ENCODE data around the gene ZDHHC7.
"Not testable (repeated sequence)": the region's sequence is repeated elsewhere in the genome, so short reads cannot be mapped to it uniquely, and the experiment has no call there.

The ZDHHC7 gene

GRCh38 chr16:85042167-85042526 lies 30.8 kb upstream of the ZDHHC7 start:
- DNase-seq, result no peak

DNA sequence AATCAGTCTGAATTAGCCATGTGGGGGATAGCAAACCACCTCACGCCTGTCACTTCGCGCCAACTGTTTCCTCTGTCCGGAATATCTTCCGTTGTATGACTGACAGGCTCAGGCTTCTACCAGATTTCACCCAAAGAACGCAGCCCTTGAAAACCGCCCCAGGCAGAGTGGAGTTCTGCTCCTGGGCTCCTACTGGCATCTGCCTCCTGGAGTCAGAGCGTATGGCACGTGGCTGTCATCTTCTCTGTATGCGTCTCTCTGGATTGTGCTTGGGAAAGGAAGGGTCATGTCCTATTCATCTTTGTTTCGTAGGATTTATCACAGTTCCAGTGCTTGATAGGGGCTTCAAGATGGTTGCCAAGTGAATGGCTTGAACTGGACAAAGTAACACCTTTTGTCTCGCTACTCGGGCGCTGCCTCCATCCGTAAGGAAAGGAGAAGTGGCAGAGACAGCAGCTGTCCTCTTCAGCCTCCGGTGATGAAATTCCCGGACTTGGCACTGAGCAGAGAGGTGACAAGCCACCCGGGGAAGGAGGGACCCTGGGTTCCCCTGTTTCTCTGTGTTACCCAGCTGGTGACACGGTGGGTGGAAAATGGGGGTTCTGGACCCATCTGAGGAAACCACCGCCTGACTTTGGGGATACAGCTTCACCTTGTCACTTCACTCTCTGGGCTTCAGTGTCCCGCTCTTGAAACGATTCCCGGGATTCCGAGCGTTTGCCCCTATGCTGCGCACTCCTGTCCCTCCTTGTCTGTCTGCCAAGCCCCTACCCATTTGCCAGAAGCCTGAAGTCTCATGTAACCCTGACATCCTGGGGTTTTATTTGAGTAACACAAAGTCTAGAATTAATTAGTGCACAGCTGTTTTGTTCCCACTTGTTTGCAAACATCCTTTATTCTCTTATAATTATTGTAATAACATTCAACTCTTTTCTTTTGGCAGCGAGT lies 30.2 kb upstream of the ZDHHC7 start:
- no peak for DNase-seq

GRCh38 chr16:85040685-85041084 lies 29.4 kb upstream of the ZDHHC7 start:
- DNase-seq, result no peak

GRCh38 chr16:85037721-85038120 lies 26.4 kb upstream of the ZDHHC7 start:
- DNase-seq, result no peak

DNA sequence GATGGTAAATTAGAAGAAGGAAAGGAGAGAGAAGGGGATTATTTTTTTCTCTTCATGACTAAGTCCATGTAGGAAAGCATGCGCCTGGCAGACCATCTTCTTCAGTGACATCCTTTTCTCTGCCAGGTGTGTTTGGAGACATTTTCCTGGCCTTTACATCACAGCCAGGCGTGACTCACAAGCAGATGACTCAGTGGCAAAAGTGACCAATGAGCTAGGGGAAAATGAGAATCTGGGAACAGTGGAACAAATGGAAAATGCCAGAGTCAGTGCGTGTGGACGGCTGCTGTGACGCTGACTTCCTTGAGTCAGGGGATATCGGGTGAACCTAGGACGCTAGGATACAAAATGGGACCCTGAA lies 25.7 kb upstream of the ZDHHC7 start:
- DNase-seq, result no peak

GRCh38 chr16:85036236-85037049 lies 25.1 kb upstream of the ZDHHC7 start:
- no peak for DNase-seq

DNA sequence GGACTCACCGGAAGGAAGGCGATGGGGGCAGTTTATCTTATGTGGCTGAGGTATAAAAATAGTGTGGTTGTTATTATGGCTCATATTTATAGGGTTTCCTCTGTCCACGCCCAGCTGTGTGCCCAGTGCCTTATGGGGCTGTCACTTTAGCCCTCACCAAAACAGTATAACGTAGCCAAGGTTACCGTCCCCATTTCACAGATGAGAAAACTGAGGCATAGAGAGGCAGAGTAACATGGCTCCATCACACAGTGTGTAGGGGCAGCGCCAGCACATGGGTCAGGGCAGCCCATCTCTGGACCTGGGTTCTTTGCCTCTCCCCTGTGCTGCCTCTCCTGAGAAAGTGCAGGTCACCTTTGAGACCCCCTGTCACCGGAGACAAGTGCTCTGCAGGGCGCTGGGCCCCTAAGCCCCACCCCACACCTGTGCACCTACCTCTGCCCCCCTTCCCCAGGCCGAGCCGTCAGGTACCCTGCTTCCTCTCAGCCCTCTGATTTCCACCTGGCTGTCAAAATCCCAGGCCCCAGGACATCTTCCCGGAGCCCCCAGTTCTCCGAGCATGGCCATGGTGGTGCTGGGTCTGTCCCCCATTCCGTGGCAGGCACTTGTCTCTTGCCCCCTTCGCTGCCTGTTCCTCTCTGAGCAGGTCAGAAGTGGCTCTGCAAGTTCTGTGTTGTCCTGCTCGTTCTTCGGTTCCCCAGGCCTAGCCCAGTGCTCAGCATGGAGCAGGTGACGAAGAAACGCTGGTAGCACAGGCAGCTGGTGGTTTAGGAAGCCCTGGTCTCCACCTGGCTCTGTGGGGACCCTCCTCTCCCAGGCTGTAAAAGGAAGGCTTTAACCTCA lies 23.5 kb upstream of the ZDHHC7 start:
- DNase-seq, result no peak

GRCh38 chr16:85033171-85033570 lies 21.8 kb upstream of the ZDHHC7 start:
- DNase-seq, result no peak

DNA sequence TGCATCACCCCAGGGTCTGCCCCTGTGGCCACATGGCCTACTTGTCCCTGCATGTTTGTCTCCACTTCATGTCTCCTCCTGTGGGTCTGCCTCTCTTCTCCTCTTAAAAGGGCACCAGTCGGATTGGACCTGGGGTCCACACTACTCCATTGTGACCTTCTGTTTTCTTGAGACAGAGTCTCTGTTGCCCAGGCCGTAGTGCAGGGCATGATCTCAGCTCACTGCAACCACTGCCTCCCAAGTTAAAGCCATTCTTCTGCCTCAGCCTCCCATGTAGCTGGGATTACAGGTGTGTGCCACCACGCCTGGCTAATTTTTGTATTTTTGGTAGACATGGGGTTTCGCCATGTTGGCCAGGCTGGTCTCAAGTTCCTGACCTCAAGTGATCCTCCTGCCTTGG lies 20.9 kb upstream of the ZDHHC7 start:
- DNase-seq, result not testable (repeated sequence)

- no peak for DNase-seq
These were observed 20.1 kb upstream of the ZDHHC7 start for GRCh38 chr16:85031451-85031850.

DNA sequence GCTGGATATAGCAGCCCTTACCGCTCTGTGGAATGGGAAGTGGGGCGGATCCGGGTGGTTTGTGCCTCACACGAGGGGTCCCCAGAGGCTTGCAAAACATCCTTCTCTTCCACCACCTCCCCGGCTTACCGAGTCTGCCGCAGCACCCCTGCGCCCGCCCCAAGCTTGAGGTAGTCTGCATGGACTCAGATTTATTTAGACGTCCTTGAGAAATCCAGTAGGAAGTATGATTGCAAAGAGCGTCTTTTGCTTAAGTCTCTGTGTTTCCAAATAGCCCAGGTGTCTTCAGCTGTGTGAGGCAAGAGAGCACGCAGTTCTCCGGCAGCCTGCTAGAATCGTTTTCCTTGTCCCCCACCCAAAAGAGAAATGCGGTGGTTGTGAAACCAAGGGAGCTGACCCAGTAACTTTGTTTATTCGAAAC lies 18.7 kb upstream of the ZDHHC7 start:
- no peak for DNase-seq

GRCh38 chr16:85029408-85029784 lies 18.1 kb upstream of the ZDHHC7 start:
- DNase-seq, result peak; percentile 37 to 44

- peak; percentile 60 to 66 for DNase-seq
These were observed 17.5 kb upstream of the ZDHHC7 start for GRCh38 chr16:85028685-85029407.

DNA sequence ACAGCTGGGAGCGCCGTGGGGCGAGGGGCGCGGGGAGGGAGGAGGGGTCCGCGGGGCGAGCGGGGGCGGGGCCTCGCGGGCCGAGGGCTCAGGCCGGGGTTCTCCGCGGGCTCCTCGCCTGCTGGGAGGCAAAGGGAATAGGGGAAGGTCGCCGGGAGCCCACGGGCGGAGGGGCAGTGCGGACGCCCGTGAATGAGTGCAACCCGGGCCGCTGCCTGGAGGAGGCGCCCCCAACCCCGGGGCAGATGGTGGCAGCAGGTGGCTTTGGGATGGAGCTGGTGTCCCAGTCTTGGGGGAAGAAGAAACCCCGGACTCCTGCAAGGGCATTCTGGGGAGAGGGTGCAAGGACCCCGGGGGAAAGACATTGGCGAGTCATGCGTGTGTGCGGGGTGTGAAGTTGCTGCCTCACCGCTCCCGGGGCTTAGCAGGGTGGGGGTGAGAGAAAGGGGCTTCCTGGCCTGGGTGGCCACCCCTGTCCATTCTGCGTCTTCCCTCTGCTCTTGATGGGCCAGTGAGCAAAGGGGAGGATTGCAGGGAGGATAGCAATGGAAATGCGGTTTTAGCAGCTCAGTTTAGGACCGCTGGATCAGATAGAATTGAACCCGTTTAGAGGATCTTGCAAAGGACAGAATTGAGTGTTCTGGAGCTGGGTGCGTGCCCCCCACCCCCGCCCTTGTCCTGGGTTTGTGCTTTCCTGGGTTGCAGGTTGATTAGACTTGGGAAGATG lies 16.8 kb upstream of the ZDHHC7 start:
- DNase-seq, result no peak

DNA sequence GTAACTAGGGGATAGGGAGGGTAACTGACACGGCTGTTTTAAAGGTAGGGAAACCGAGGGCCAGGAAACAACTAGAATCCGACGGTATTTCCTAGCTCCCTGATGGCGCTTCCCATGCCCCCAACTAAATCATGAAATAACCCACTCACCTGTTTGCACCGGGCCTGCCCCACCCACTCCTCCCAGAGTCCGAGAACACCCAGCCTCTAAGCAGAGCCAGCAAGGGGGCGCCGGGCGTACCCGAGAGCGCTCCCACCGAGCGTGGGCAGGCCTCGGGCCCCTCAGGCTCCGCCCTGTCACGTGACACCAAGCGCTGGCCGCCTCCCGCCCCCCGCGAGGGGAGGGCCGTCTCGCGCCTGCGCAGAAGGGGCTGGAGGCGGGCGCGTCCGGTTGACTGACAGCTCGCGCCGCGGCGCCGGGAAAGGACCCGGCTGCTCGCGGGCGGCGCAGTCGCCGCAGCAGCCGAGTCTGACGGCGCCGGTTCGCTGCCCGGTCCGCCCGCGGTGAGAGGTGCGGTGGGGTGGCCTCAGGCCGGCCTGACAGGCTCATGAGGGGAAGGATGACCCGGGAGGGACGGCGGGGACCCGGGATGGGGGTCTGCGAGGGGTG lies 16.1 kb upstream of the ZDHHC7 start, which contains the start of gene KIAA0513:
KIAA0513 (plus strand) TSS at position 447 of the 609 bp plus-strand sequence. CDS start 39,277 bp downstream, outside the sequence.
- DNase-seq, result peak; percentile 95 to 97

GRCh38 chr16:85026703-85027102 lies 15.4 kb upstream of the ZDHHC7 start:
- no peak for DNase-seq

DNA sequence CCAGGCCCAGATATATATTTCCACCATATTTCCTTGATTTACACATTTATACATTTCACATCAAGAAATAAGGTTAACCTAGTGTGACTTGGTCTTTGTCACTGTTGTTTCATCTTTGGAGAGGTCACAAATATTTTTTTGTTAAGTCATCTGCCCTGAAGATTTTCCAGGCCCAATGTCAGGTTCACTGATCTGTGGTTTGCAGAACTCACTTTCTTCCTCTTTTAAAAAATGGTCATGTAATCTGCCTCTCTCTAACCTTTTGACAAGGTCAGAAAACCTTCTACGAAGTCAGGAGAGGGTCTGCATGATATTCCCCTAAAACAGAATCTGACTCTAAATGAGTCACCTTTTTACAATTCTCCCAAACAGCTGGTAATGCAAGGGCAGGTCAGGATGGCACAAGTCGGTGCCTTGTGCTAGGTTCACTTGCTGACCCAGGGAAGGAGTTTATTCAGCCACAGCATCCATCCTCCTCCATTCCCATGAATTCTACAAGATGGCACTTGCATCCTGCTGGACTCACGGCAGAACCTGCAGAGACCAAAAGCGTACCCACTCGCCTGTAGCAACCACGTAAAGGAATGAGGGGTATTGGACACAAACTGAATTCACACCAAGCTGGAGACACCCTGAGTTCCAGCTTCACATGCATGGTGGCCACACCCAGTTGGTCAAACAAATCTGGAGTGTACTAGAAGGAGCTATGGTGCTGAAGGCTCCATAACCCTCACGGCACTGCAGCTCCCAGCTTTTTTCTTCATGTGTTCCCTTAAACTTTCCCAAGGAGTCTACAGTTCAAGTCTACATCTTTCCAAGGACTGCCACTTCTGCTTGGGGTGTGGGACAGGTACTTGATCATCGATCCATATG lies 14.7 kb upstream of the ZDHHC7 start:
- no peak for DNase-seq

- DNase-seq, result no peak
These were observed 8.4 kb upstream of the ZDHHC7 start for GRCh38 chr16:85019659-85020245.

DNA sequence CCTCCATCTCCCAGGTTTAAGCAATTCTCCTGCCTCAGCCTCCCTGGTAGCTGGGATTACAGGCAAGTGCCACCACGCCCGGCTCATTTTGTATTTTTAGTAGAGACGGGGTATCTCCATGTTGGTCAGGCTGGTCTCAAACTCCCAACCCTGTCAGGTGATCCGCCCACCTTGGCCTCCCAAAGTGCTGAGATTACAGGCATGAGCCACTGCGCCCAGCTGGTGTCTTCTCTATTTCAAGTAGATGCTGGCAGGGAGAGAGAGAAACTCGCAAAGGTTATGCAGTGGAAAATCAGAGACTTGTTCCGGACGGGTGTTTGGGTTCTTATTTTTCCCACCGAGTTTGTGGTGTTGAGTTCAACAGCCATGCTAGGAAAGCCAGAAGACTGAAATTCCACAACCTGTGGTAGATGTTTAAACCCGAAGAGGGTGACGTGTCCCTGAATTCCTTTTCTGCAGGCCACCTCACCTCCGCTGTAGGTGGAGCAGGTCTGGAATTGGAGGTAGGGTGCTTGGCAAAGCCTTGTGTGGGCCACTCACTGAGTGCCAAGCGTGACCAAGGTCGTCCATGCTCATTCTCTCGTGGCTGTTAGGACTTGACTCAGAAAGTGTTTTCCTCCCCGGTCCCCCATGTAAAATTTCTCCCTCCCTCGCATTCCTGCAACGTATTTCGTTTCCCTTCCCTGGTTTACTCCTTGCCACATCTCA lies 7.3 kb upstream of the ZDHHC7 start:
- DNase-seq, result no peak

Measured in stimulated activated CD4-positive, alpha-beta T cell treated with anti-CD3 and anti-CD28 coated beads, Interleukin-2, amount 100 ng/mL, for 48 hours (primary cell).